Muscle layer of duodenum (tissue), 2 donors: ENCODE data around the gene SCYL1.

ENCODE experiments used
- H3K27ac ChIP-seq: one replicate; pipeline ENCODE4 v1.7.0; 2013; ENCODE audit warnings: mild to moderate bottlenecking, low read length
- H3K27me3 ChIP-seq: one replicate; pipeline ENCODE4 v1.7.0; 2013; ENCODE audit warnings: low read depth, mild to moderate bottlenecking, control low read depth, low read length
- H3K36me3 ChIP-seq, 2 donors: one replicate each; pipeline ENCODE4 v1.7.0; 2013; ENCODE audit warnings: low read length in 2 of 2, control low read depth in 1 of 2, mild to moderate bottlenecking in 1 of 2; ENCODE audit not compliant: insufficient read depth in 2 of 2, control insufficient read depth in 1 of 2
- H3K4me1 ChIP-seq, 2 donors: one replicate each; pipeline ENCODE4 v1.7.0; 2013; ENCODE audit warnings: low read length in 2 of 2, mild to moderate bottlenecking in 2 of 2, control low read depth in 1 of 2, moderate library complexity in 1 of 2; ENCODE audit not compliant: insufficient read depth in 2 of 2, control insufficient read depth in 1 of 2
- H3K4me3 ChIP-seq, 2 donors: one replicate each; pipeline ENCODE4 v1.7.0; 2013; ENCODE audit warnings: low read length in 2 of 2, low read depth in 1 of 2, mild to moderate bottlenecking in 1 of 2
- H3K9me3 ChIP-seq, 2 donors: one replicate each; pipeline ENCODE4 v1.7.0; 2013; ENCODE audit warnings: low read length in 2 of 2, control low read depth in 1 of 2, mild to moderate bottlenecking in 1 of 2; ENCODE audit not compliant: control insufficient read depth in 1 of 2
- donor health status: healthy.

Gene SCYL1

GRCh38 chr11:65571420-65571819 lies 46.5 kb downstream of the SCYL1 start:
- Histone ChIP-seq H3K27ac (peak overlapping the region; percentile 69), H3K4me3 (peak overlapping the region; percentile 78 to 95), H3K4me1 (peaks cover 19 to 58% of the 10 kb centered on the region in 2 donors), H3K9me3 (no peaks in the 10 kb centered on the region), H3K27me3 (no peaks in the 10 kb centered on the region), H3K36me3 (no peaks in the 10 kb centered on the region)

GRCh38 chr11:65571940-65572339 lies 47.1 kb downstream of the SCYL1 start:
- no peaks in the 10 kb centered on the region for H3K9me3 ChIP-seq
- no peaks in the 10 kb centered on the region for H3K27me3 ChIP-seq
- peak overlapping the region; percentile 69 for H3K27ac ChIP-seq
- H3K36me3 ChIP-seq, result no peaks in the 10 kb centered on the region
- peaks cover 24 to 61% of the 10 kb centered on the region in 2 donors for H3K4me1 ChIP-seq
- H3K4me3 ChIP-seq, result peak overlapping the region; percentile 78 to 95

GRCh38 chr11:65572356-65573051 lies 47.6 kb downstream of the SCYL1 start, which contains the start of gene FAM89B:
TSS of gene FAM89B (plus strand) at chr11:65572538. CDS start at chr11:65572670, 132 bp downstream.
- Histone ChIP-seq H3K4me3 (peak within 1 kb of the TSS; percentile 78 to 95), H3K36me3 (no peaks in the 10 kb centered on the region), H3K27ac (peak within 1 kb of the TSS; percentile 69), H3K9me3 (no peaks in the 10 kb centered on the region), H3K27me3 (no peaks in the 10 kb centered on the region), H3K4me1 (peaks cover 25 to 66% of the 10 kb centered on the region in 2 donors)

- H3K36me3 ChIP-seq, result peaks cover 0 to 2% of the 10 kb centered on the region in 2 donors
- H3K27ac ChIP-seq, result peak overlapping the region; percentile 45
- no peaks in the 10 kb centered on the region for H3K27me3 ChIP-seq
- H3K4me1 ChIP-seq, result peaks cover 35 to 66% of the 10 kb centered on the region in 2 donors
- H3K9me3 ChIP-seq, result no peaks in the 10 kb centered on the region
- H3K4me3 ChIP-seq, result peak overlapping the region; percentile 74 to 95
Measured at GRCh38 chr11:65573391-65574079, 48.7 kb downstream of the SCYL1 start.

- H3K27ac ChIP-seq, result peak overlapping the region; percentile 81
- H3K9me3 ChIP-seq, result no peaks in the 10 kb centered on the region
- H3K4me1 ChIP-seq, result peaks cover 33 to 64% of the 10 kb centered on the region in 2 donors
Measured at GRCh38 chr11:65574109-65574810, 49.4 kb downstream of the SCYL1 start.

GRCh38 chr11:65574811-65575567 lies 50.1 kb downstream of the SCYL1 start:
- Histone ChIP-seq H3K36me3 (peaks cover 8% of the 10 kb centered on the region in 2 donors), H3K4me1 (peaks cover 33 to 62% of the 10 kb centered on the region in 2 donors), H3K27ac (peak overlapping the region; percentile 81), H3K9me3 (no peaks in the 10 kb centered on the region), H3K27me3 (no peaks in the 10 kb centered on the region), H3K4me3 (peak overlapping the region; percentile 72 to 95)

More at GRCh38 chr11:65574109-65574810, 49.4 kb downstream of the SCYL1 start:
- H3K36me3 ChIP-seq, result peaks cover under 1 to 5% of the 10 kb centered on the region in 2 donors
- H3K27me3 ChIP-seq, result no peaks in the 10 kb centered on the region
- H3K4me3 ChIP-seq, result peak overlapping the region; percentile 74 to 95

GRCh38 chr11:65575568-65576231 lies 50.8 kb downstream of the SCYL1 start, which contains the start of gene EHBP1L1:
TSS of gene EHBP1L1 (plus strand) at chr11:65576053. CDS start at chr11:65576303, 250 bp downstream.
- peaks cover 33 to 60% of the 10 kb centered on the region in 2 donors for H3K4me1 ChIP-seq
- peaks cover 15 to 16% of the 10 kb centered on the region in 2 donors for H3K36me3 ChIP-seq
- peak within 1 kb of the TSS; percentile 94 for H3K27ac ChIP-seq
- H3K4me3 ChIP-seq, result peak within 1 kb of the TSS; percentile 76 to 95
- H3K9me3 ChIP-seq, result no peaks in the 10 kb centered on the region
- H3K27me3 ChIP-seq, result no peaks in the 10 kb centered on the region

- Histone ChIP-seq H3K36me3 (peaks cover 18 to 21% of the 10 kb centered on the region in 2 donors), H3K27me3 (no peaks in the 10 kb centered on the region), H3K27ac (peak overlapping the region; percentile 94), H3K4me1 (peaks cover 26 to 54% of the 10 kb centered on the region in 2 donors), H3K4me3 (peak overlapping the region; percentile 76 to 95), H3K9me3 (no peaks in the 10 kb centered on the region)
Measured at GRCh38 chr11:65576232-65576866, 51.5 kb downstream of the SCYL1 start.

- H3K4me1 ChIP-seq, result peaks cover 21 to 46% of the 10 kb centered on the region in 2 donors
Measured at GRCh38 chr11:65576867-65577755, 52.2 kb downstream of the SCYL1 start.

More at GRCh38 chr11:65576867-65577755, 52.2 kb downstream of the SCYL1 start:
- Histone ChIP-seq H3K9me3 (no peaks in the 10 kb centered on the region), H3K27ac (peak overlapping the region; percentile 94), H3K4me3 (peak overlapping the region; percentile 76 to 95), H3K27me3 (no peaks in the 10 kb centered on the region), H3K36me3 (peaks cover 21 to 29% of the 10 kb centered on the region in 2 donors)
